DOHH2 (cell line): ENCODE results near the gene ALK.

Experiments used
- CTCF ChIP-seq: fragments of 200-600 bp; sonication (generic); IDR thresholded peaks from one replicate; pipeline ENCODE4 v1.5.1; 2014; ENCODE audit warnings: antibody characterized with exemption, mild to moderate bottlenecking, low read depth, low read length; ENCODE audit not compliant: poor library complexity, severe bottlenecking
- EZH2phosphoT487 ChIP-seq: fragments of 200-600 bp; sonication (generic); IDR thresholded peaks from 2 replicates; pipeline ENCODE4 v1.6.1; 2017; ENCODE audit warnings: borderline replicate concordance, mild to moderate bottlenecking, antibody characterized with exemption, low read length, moderate library complexity, mixed read lengths

- TF ChIP-seq CTCF (no peak), EZH2phosphoT487 (no peak)
Measured at GRCh38 chr2:29687121-29687520, 234.3 kb downstream of the ALK start.
